GM19455 (cell line): Measurements from ENCODE around the gene LRIT1.
A peak's percentile ranks its signal among the peaks of the same experiment; 100 is the strongest.
"Not testable (repeated sequence)": the region's sequence is repeated elsewhere in the genome, so short reads cannot be mapped to it uniquely, and the experiment has no call there.

ENCODE experiments used
- ATAC-seq: cut with Tn5 transposase; IDR thresholded peaks from one replicate; pipeline ENCODE4 v1.9.1; 2021; ENCODE audit not compliant: unreplicated experiment

LRIT1 gene, protein sequence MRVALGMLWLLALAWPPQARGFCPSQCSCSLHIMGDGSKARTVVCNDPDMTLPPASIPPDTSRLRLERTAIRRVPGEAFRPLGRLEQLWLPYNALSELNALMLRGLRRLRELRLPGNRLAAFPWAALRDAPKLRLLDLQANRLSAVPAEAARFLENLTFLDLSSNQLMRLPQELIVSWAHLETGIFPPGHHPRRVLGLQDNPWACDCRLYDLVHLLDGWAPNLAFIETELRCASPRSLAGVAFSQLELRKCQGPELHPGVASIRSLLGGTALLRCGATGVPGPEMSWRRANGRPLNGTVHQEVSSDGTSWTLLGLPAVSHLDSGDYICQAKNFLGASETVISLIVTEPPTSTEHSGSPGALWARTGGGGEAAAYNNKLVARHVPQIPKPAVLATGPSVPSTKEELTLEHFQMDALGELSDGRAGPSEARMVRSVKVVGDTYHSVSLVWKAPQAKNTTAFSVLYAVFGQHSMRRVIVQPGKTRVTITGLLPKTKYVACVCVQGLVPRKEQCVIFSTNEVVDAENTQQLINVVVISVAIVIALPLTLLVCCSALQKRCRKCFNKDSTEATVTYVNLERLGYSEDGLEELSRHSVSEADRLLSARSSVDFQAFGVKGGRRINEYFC

DNA sequence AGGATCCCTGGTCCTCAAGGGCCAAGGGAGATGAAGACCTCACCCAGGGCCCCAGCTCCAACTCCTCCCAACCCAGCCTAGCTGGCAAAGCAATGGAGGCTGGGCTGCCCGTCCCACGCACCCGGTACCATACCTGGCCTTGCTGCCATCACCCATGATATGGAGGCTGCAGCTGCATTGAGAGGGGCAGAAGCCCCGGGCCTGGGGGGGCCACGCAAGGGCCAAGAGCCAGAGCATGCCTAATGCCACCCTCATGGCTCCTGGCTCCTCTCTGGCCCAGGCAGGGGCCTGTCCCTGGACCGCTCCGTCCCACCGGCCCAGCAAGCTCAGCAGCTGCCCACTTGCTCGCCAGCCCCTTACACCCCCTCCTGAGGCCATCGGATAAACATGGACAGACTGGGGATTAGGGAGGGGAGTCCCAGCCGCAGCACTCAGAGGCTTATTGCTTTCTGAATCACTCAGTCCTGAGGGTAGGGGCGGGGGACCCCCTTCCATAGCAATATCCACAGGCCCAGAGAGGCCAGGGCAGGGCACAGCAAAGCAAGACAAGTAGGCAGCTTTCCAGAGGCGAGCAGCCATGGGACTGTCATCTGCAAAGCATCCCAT is at the start of gene LRIT1:
TSS of gene LRIT1 (minus strand) at position 362 of the 606 bp plus-strand sequence. CDS start at position 255, 107 bp downstream.
- no peak for ATAC-seq

DNA sequence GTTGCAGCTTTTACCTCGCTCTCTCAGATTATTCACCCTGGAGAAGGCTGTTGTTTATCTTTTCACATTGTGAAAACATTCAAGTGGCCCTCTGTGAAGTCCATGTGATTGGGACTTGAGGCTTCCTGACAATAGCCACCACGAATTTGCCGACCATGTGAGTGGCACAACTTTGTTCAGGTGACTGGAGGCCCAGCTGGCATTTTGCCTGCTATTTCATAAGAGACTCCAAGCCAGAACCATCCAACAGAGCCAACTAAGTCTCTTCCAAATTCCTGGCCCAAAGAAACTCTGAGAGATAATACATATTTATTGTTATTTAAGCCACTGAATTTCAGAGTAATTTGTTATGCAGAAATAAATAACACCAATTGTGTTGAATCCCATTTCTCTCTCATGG is 48.9 kb upstream of the LRIT1 start:
- ATAC-seq: no peak

DNA sequence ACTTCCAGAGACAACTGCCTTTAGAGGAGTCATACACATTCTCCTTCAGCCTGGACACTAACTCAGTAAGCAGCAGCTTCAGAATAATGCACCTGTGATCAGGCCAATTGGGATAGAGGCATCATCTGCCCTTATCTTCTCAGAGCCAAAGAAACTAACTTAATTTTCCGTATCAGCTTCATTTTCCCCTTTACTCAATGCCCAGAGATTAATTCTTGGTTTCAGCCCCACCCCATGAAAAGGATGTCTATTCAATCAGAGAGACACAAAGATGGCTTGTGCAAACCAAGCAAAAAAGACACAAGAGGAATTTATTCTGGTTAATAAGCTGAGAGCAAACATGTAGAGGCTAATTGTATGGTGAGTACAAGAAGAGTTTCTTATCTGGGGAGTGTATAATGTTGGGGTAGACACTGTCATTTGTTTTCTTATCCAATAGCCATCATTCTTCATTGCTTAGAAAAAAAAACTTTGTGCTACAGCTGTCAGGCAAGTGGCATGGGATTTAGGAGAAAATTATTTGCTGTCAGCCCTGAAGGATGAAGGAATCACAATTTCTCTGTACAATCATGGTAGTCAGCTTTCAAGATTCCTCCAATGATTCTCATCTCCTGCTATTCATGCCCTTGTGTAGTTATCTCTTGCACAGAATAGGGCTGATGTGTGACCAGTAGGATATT is 48.3 kb upstream of the LRIT1 start:
- ATAC-seq: no peak

DNA sequence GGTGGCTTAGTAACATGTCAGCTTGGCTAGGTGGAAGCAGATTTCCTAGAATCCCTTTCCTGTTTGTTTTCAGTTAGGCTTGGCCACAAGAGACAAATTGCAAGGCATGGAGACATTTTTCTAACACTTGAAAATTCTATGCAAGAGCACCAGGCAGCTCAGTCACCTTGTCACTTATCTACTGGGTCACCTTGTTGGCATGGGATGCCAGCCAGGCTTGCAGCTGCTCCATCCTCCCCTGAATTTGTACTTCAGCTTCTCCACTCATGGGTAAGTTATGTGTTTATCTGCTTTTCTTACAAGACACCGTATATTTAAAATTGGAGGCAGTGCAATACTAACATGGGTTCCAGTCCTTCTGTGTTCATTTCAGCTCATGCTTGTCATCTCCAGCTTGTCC is 46.8 kb upstream of the LRIT1 start:
- no peak for ATAC-seq

DNA sequence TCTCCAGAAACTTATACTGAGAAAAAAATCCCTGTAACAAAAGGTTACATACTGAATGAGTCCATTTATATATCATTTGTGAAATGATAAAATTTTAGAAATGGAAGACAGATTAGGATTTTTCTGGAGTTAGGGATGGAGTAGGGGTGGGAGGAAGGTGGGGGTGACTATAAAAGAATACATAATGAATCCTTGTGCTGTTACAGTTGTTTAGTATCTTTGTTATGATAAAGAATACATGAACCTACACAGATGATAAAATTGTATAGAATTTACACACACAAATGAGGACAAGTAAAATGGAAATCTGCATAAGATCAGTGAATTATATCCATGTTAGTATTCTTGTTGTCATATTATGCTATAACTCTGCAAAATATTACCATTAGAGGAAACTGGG is 45.3 kb upstream of the LRIT1 start:
- no peak for ATAC-seq

DNA sequence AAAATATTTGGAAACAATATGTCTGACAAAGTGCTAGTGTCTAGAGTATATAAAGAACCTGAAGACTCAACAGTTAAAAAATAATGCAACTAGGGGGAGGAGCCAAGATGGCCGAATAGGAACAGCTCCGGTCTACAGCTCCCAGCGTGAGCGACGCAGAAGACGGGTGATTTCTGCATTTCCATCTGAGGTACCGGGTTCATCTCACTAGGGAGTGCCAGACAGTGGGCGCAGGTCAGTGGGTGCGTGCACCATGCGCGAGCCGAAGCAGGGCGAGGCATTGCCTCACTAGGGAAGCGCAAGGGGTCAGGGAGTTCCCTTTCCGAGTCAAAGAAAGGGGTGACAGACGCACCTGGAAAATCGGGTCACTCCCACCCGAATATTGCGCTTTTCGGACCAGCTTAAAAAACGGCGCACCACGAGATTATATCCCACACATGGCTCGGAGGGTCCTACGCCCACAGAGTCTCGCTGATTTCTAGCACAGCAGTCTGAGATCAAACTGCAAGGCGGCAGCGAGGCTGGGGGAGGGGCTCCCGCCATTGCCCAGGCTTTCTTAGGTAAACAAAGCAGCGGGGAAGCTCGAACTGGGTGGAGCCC is 38.6 kb upstream of the LRIT1 start:
- not testable (repeated sequence) for ATAC-seq

DNA sequence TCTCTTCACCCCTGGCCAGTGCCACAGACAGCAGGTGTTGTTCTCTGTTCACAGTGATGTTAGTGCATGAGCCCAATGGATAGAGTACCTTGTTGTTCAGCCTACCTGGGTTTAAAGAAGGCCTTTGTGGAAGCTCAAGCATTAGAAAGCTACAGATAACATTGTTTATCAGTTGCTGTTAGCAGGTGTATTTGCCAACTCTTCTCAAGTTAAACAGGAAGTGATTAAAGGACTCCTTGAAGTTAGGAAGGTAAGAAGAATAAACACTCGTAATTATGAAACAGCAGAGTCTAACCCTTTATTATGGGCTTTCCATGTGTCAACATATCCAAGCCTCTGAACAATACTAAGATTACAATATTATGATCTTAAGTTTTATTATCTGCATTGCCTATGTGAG is 29.4 kb upstream of the LRIT1 start:
- ATAC-seq: no peak

DNA sequence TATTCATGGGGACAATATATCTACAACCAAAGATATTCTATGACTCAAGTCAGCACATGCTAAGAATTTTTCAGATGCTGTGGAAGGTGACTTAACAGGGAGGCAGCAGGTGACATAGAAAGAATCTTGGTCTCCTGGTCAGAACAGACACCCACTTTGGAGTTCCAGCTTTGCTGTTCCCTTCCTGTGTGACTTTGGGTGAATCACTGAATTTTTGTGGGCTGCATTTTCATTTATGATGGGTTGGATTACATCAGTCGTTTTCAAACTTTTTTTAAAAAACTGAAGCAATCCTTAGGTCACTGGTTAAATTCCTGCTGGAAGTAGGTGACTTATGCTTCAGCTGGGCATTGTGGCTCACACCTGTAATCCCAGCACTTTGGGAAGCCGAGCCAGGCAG is 28.4 kb upstream of the LRIT1 start:
- ATAC-seq: no peak

DNA sequence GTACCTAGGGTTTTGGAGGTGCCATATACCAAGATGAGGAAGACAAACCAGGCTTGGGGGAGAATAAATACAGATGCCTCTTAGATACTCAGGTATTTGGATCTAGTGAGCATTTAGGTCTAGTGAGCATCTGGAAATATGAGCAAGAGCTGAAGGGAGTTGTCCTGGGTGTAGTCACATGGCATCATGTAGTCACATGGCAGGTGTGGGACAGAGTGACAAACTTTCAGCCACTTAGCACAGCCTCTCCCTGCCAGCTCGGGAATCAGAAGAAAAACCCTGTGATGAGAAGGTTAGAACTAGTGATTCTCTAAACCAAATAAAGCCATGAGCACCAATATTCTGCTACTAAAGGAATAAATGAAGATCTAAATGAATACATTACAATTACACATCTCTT is 27.8 kb upstream of the LRIT1 start:
- no peak for ATAC-seq

DNA sequence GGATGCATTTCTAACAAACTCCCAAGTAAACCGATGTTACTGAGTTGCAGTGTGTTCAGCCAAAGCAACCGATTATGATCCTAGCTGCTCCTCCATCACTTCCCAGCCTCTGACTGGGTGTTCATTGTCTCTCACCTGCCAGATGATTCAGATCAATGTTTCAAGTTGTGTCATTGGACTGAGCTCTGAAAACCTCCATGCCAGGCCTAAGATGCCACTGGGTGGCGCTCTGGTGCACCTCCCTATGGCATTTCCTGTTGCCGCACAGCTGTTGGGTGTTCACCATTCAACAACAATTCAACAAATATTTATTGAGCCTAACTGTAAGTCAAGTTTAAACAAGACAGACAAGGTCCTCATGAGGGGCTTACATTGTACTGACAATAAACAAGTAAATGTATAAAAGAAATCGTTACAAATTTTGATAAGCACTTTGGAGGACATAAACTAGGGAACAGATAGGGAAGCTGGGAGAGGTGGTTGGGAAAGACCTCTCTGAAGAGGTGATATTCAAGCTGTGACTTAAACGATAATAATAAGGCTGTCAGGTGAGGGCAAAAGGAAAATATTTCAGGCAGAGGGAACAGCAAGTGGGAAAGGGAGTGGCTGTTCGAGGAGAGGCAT is 26.3 kb upstream of the LRIT1 start:
- ATAC-seq: no peak

DNA sequence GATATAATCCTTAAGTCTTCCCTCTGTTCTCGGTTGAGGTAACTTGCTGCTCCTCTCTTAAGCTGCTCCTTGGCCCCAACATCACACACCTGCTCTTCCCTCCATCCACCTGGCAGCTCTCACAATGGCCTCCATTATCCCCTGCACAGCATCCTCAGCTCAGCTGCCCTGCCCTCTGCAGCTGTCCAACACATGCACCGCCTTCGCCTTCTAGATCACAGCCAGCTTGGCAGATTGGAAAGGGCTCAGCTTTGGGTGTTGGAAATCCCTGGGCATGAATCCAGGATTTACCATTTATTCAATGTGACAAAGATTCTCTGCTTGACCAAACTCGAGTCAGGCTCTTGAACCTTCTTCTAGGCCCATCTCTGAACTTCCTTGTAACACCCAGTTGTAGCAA is 24.1 kb upstream of the LRIT1 start:
- ATAC-seq: no peak

DNA sequence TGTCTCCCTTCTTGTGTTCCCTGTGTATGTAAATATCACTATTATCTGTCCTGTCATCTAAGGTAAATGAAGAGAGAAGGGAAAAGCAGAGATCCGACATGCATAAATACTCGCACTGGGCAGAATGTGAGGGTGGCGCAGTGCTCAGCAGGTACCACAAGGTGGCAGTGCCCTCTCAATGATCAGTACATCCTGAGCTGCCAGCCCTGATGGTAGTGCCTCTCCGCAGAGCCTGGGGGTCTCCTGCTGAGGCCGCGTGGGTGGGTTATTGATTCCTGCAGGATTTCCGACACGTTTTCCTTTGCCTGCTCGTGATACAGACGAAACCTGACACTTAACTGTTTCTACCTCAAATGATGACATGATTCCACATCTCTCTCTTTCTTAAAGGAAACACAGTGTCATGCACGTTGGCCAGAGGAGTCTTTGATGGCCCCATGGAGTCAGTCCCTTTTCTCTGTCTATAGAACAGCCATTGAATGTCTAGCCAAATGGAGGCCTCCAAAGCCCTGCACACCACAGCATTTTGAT is 23.3 kb upstream of the LRIT1 start:
- peak; percentile 94 for ATAC-seq

DNA sequence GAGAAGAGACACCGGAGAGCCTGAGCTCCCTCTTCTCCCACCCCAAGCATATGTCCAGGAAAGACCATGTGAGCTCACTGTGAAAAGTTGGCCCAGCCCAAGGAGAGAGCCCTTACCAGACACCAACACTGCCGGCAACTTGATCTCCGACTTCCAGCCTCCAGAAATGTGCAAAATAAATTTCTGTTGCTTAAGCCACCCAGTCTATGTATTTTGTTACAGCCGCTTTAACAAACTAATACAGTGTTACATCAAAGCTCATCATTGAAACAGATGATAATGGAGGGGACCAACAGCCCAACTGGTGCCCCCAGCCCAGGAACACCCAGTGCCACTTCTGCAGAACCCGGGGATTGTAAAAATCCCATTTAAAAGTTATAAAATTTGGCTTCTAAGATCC is 22.4 kb upstream of the LRIT1 start:
- no peak for ATAC-seq

DNA sequence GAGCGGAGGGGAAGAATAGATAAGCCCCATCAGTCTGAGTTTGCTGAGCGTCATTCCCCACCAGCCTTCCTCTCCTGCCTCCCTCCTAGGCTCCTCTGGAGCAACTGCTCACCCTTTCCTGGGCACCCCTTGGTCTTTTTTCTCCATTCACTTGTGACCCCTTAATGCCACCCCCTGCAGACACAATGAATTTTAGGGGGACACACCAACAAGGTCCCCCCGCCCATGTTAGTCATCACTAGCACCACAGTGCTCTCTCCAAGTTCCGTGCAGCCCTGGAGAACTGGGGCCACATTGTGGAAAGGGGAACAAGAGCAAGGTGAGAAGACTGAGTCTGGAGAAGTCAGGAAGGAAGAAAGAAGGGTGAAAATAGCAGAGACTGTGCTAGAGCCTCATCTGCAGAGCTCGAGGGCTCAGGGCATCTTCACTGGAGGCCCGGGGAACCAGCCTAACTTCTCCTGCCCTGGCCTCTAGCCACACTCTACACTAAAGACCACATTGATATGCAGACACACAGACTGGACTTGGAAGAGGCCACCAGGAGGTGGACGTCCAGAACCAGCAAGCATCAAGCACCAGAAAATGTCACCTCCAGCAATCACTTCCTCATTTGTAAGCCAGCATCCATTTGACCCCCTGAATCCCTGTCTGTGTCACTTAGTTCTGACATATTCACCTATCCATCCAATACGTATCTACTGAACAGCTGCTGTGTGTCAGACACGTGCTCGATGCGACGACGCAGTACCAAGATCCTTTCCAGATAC is 21.0 kb upstream of the LRIT1 start:
- no peak for ATAC-seq

DNA sequence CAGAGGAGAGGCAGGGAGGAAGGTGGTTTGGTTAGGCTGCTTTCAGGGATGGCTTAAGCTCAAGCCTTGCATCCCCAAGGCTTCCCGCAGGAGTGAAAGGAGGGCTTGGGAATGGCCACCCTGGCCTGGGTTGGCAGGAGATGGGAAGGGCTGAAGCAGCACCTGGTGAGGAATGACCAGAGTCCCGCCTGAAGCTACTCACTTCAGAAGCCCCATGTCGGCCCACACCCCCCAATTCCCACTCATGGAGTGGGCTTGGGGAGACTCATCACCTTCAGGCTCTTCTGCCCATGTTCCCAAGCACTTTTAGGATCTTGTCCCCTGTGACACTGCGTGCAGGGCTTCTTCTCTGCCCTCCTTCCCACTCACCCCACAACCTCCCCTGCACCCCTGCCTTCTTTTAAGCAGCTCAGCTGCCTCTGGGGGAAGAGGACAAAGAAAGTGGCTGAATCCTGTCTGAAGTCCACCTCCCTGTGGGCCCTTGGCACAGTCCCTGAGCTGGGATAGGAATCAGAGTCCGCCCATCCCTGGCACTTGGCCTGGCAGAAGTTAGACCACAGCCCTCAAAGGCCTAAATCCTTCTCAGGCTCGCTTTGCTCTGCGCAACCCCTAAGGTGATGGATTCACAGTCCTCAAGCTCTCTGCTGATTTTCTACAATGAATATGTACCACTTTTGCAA is 20.0 kb upstream of the LRIT1 start:
- ATAC-seq: no peak

DNA sequence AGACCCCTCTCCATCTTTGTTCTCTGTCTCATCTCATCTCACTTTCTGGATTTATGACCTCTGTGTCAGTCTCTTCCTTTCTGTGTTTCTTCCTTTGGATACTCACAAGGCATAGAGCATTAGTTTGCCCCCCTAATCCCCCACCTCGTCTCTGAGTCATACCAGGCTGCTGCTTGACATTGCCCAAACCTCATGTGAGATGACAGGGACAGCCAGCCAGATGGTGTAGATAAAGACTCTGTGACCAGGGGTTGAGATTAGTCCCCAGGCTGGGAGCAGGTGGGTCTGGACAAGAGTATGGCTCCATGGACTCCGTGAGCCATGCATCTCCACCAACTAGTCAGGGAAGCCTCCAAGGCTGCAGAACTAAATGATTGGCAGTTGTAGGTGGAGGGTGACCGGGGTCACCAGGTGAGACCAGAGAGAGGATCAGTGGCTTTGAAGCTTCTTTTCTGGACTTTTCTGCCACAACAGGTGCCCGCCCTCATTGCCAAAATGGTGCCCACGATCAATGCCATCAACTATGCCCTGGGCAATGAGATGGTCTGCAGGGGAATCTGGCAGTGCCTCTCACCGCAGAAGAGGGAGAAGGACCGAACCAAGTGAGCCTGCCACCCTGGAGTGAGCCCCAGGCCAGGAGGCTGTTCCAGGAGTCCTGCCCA is 16.8 kb upstream of the LRIT1 start:
- ATAC-seq: no peak

DNA sequence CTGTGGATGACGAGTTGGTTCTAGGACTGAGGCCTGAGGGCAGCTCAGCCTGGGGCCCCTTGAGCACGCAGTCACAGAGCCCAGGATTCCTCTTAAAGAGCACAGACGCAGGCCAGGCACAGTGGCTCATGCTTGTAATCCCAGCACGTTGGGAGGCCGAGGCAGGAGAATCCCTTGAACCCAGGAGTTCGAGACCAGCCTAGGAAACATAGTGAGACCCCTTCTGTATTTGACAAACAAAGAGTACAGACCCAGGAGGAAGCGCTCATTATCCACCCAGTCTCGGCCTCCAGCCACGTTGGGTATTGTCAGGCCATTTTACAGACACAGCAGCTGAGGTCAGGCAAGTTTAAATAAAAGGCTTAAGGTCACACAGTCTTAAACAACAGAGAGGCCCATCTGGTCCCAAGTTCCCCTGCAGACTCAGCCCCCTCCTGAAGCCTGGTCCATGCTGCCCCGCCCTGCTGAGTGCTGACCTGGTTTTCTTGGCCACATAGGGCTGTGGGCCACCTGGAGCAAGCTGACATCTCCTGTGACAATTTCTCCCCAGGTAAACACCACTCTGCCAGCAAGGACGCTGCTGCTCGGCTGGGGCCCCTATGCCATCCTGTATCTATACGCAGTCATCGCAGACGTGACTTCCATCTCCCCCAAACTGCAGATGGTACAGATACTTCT is 16.1 kb upstream of the LRIT1 start:
- ATAC-seq: no peak
